NCI-H510A treated with DMSO at 0.1 percent for 48 hours (cell line): ENCODE measurements around the gene ACTA1.
A peak's percentile ranks its signal among the peaks of the same experiment; 100 is the strongest.
"Not testable (repeated sequence)": the region's sequence is repeated elsewhere in the genome, so short reads cannot be mapped to it uniquely, and the experiment has no call there.

Source experiments
- DNase-seq: peaks from one replicate; lab custom pipeline; 2025; lab: John Stamatoyannopoulos, UW

The ACTA1 gene

GRCh38 chr1:229440851-229441537 lies 7.1 kb upstream of the ACTA1 start:
- no peak for DNase-seq

- DNase-seq: no peak
Measured at GRCh38 chr1:229438021-229438420, 4.1 kb upstream of the ACTA1 start.

- no peak for DNase-seq
Measured at GRCh38 chr1:229437443-229437842, 3.5 kb upstream of the ACTA1 start.

- no peak for DNase-seq
Measured at GRCh38 chr1:229436201-229436600, 2.3 kb upstream of the ACTA1 start.

DNA sequence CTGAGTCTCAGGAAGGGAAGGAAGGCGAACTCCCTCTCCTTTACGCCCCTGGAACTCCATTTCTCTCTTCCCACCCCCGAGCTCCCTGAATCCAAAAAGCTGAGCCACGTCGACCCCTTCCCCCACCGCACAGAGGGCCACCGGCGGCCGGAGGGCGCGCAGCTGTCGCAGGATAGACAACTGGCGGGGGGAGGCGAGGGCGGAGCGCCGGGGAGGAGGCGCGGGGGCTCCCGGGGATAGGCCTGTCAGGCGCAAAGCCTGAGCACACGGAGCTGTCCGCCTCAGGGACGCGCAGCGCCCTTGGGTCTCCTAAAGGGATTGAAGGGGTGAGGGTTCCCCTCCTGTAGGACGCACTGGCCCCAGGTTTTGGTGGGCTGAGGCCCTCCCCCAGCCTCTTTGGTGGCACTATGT lies 752 bp upstream of the ACTA1 start:
- no peak for DNase-seq

- DNase-seq: no peak
Measured at GRCh38 chr1:229433364-229434004, 410 bp downstream of the ACTA1 start.

DNA sequence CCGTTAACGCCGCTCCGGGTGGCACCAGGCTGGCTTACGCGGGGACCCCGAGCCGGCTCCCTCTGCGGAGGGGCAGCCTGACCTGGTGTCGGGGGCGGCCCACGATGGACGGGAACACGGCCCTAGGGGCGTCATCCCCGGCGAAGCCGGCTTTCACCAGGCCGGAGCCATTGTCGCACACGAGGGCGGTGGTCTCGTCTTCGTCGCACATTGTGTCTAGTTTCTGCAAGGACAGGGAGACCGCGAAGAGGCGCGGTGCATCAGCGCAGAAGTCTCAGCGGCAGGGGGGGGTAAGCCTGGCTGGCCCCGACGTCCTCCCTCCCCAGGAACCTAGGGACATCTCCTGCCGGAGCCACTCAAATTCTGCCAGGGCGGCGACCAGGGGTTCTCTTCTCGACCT lies 989 bp downstream of the ACTA1 start:
- no peak for DNase-seq

GRCh38 chr1:229432116-229432461 lies 1.8 kb downstream of the ACTA1 start:
- DNase-seq: no peak

GRCh38 chr1:229431284-229432115 lies 2.4 kb downstream of the ACTA1 start:
- no peak for DNase-seq

- no peak for DNase-seq
Measured at GRCh38 chr1:229430761-229431283, 3.1 kb downstream of the ACTA1 start.

- no peak for DNase-seq
Measured at GRCh38 chr1:229428256-229428655, 5.6 kb downstream of the ACTA1 start.

- no peak for DNase-seq
Measured at GRCh38 chr1:229427572-229427971, 6.3 kb downstream of the ACTA1 start.

GRCh38 chr1:229425564-229426159 lies 8.2 kb downstream of the ACTA1 start:
- DNase-seq: no peak

- DNase-seq: peak; percentile 34
Measured at GRCh38 chr1:229420765-229421164, 13.1 kb downstream of the ACTA1 start.

DNA sequence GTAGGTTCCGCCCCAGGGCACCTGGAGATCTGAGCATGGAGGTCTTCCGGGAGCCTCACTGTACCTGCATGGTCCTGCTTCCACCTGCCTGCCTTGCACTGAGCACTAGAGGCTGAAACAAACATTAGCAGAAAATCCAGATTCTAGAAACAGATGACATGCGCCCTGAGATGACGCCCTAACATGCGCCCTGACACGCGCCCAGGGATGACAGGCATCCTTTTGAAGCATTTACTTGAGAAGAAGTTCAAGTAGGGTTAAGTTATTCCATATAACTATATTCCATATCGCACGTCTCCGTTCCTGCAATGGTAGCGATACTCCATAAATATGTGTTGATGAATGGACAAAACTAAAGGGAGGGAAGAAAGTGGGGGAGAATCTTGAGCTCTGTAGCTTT lies 13.7 kb downstream of the ACTA1 start:
- no peak for DNase-seq

DNA sequence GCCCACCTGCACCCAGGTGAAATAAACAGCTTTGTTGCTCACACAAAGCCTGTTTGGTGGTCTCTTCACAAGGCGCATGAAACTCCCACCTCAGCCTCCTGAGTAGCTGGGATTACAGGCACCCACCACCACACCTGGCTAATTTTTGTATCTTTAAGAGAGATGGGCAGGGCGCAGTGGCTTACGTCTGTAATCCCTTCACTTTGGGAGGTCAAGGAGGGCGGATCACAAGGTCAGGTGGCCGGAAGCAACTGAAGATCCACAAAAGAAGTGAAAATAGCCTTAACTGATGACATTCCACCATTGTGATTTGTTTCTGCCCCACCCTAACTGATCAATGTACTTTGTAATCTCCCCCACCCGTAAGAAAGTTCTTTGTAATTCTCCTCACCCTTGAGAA lies 15.3 kb downstream of the ACTA1 start:
- DNase-seq: not testable (repeated sequence)

- DNase-seq: not testable (repeated sequence)
Measured at GRCh38 chr1:229412810-229413209, 21.1 kb downstream of the ACTA1 start.

DNA sequence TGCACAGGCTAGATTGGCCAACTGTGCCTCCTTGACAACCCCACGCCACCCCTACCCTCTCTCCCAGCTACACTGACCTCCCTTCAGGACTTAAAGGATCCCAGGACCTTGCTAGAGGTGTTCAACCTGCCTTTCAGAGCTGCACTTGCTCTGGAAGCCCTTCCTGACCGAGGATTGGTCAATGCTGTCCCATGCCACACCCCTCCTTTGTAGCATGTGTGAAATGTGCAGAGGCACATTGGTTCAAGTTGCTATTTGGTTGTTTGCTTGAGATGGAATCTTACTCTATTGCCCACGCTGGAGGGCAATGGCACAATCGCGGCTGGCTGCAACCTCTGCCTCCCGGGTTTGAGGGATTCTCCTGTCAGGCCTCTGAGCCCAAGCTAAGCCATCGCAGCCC lies 21.8 kb downstream of the ACTA1 start:
- DNase-seq: no peak

GRCh38 chr1:229411434-229412055 lies 22.3 kb downstream of the ACTA1 start:
- DNase-seq: no peak

GRCh38 chr1:229410692-229411433 lies 23.0 kb downstream of the ACTA1 start:
- DNase-seq: peak; percentile 60

DNA sequence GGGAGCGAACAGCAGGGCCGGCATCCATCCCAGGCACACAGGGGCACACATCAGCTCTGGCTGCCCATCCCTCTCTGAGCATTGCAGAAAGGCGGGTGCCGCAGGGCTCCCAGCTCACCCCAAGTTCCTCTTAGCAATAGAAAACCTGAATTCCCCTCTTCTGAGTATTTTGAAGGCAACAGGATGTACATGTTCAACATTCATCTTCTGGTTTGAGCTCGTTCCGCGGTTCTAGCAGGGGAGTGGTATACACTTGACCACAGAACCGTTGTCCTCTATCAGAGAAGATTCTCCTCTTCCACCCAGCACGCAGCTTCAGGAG lies 23.6 kb downstream of the ACTA1 start:
- no peak for DNase-seq
